Subcutaneous abdominal adipose tissue (tissue), 5 donors: Measurements from ENCODE around the gene EPS8.
A peak's percentile ranks its signal among the peaks of the same experiment; 100 is the strongest.

Source experiments
- H3K27ac ChIP-seq: one replicate; pipeline ENCODE4 v1.7.0; 2013; ENCODE audit warnings: low read depth, mild to moderate bottlenecking, inconsistent platforms, low read length, moderate library complexity
- H3K27me3 ChIP-seq, 5 donors: one replicate each; pipeline ENCODE4 v1.7.0; 2013; ENCODE audit warnings: low read length in 5 of 5, inconsistent platforms in 1 of 5; ENCODE audit not compliant: control insufficient read depth in 5 of 5, insufficient read depth in 4 of 5
- H3K36me3 ChIP-seq, 5 donors: one replicate each; pipeline ENCODE4 v1.7.0; 2013; ENCODE audit warnings: low read length in 5 of 5; ENCODE audit not compliant: control insufficient read depth in 5 of 5, insufficient read depth in 5 of 5
- H3K4me1 ChIP-seq, 5 donors: one replicate each; pipeline ENCODE4 v1.7.0; 2013; ENCODE audit warnings: low read length in 5 of 5, mild to moderate bottlenecking in 3 of 5, moderate library complexity in 1 of 5; ENCODE audit not compliant: control insufficient read depth in 5 of 5, insufficient read depth in 5 of 5
- H3K4me3 ChIP-seq, 5 donors: one replicate each; pipeline ENCODE4 v1.7.0; 2013; ENCODE audit warnings: low read length in 5 of 5, low read depth in 1 of 5
- H3K9ac ChIP-seq, 5 donors: one replicate each; pipeline ENCODE4 v1.7.0; 2013; ENCODE audit warnings: low read length in 5 of 5, mild to moderate bottlenecking in 4 of 5, moderate library complexity in 3 of 5
- H3K9me3 ChIP-seq, 5 donors: one replicate each; pipeline ENCODE4 v1.7.0; 2013; ENCODE audit warnings: low read length in 5 of 5; ENCODE audit not compliant: control insufficient read depth in 5 of 5
- donor health status: healthy.
- donor health status: healthy.
- donor health status: healthy.
- donor health status: healthy.
- donor health status: healthy.

Gene EPS8

DNA sequence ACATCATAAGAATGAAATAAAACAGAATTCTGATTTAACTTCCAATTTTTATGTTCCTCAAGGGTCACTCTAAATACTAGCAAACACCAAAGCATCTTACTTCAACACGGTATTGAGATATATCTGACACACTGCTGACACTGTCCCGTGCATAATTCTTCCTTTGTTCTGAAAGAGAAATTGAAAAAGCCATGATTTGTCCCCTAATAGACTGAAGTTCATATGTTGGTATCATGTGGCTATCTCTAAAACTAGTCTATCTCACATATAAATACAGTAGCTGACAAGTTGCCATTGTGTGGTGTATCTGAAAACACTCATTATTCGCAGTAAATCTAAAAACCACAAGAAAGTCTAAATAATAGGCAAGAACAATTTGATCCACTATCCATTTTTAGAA is 118.4 kb downstream of the EPS8 start:
- Histone ChIP-seq H3K27ac (no peak overlapping the region), H3K4me1 (peaks cover 0 to 38% (median 12%) of the 10 kb centered on the region in 5 donors), H3K9ac (no peak overlapping the region), H3K9me3 (no peaks in the 10 kb centered on the region), H3K27me3 (no peaks in the 10 kb centered on the region), H3K4me3 (no peak overlapping the region), H3K36me3 (peaks cover under 1 to 11% (median 8%) of the 10 kb centered on the region in 5 donors)

- Histone ChIP-seq H3K4me1 (peaks cover 0 to 38% (median 12%) of the 10 kb centered on the region in 5 donors), H3K4me3 (no peak overlapping the region), H3K27ac (peak overlapping the region; percentile 28)
Measured at GRCh38 chr12:15669256-15669948, 119.8 kb downstream of the EPS8 start.

GRCh38 chr12:15664491-15664890 is 124.7 kb downstream of the EPS8 start:
- Histone ChIP-seq H3K9me3 (no peaks in the 10 kb centered on the region), H3K27ac (no peak overlapping the region)

More at GRCh38 chr12:15669256-15669948, 119.8 kb downstream of the EPS8 start:
- Histone ChIP-seq H3K27me3 (no peaks in the 10 kb centered on the region), H3K36me3 (peaks cover 5 to 18% (median 14%) of the 10 kb centered on the region in 5 donors), H3K9ac (no peak overlapping the region), H3K9me3 (no peaks in the 10 kb centered on the region)

DNA sequence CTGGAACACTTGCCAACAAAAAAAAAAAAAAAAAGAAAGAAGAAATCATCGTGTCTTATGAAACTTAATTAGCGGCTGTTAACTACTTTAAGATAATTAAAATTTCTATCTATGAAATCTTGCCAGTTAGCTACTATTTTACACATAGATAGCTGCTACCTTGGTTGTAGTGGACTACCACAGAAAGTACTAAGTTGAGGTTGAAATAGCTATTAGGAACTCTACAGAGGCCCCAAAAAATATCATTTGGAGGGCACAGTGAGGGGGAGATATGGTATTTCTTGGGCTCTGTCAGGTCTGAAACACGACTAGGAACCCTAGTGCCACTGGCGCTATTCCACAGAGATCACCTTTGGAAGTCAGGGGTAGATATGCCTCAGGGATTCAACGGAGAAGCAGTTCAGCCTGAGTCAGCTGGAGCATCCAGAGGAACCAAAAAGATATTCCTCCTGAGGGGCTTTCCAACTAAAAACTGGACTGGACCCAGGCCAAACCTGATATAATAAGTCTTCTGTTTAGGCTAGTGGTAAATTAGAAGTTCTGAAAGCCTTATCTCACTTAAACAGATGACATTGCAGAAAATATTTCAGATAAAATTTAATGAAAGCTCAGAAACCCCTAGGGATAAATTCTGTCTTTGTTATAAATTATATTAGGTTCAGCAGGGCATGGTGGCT is 126.1 kb downstream of the EPS8 start:
- H3K36me3 ChIP-seq, result peaks cover 12 to 33% (median 30%) of the 10 kb centered on the region in 5 donors
- H3K9me3 ChIP-seq, result no peaks in the 10 kb centered on the region
- no peak overlapping the region for H3K4me3 ChIP-seq
- H3K27me3 ChIP-seq, result no peaks in the 10 kb centered on the region
- H3K4me1 ChIP-seq, result no peaks in the 10 kb centered on the region
- H3K9ac ChIP-seq, result no peak overlapping the region
- no peak overlapping the region for H3K27ac ChIP-seq

More at GRCh38 chr12:15664491-15664890, 124.7 kb downstream of the EPS8 start:
- Histone ChIP-seq H3K4me3 (no peak overlapping the region), H3K36me3 (peaks cover 5 to 26% (median 23%) of the 10 kb centered on the region in 5 donors), H3K4me1 (peaks cover 0 to 4% (median 0%) of the 10 kb centered on the region in 5 donors), H3K27me3 (no peaks in the 10 kb centered on the region), H3K9ac (no peak overlapping the region)

- Histone ChIP-seq H3K4me1 (no peaks in the 10 kb centered on the region), H3K36me3 (peaks cover 19 to 40% (median 35%) of the 10 kb centered on the region in 5 donors), H3K9ac (no peak overlapping the region), H3K27ac (no peak overlapping the region), H3K9me3 (no peaks in the 10 kb centered on the region), H3K4me3 (no peak overlapping the region), H3K27me3 (no peaks in the 10 kb centered on the region)
Measured at GRCh38 chr12:15662303-15662980, 126.7 kb downstream of the EPS8 start.

DNA sequence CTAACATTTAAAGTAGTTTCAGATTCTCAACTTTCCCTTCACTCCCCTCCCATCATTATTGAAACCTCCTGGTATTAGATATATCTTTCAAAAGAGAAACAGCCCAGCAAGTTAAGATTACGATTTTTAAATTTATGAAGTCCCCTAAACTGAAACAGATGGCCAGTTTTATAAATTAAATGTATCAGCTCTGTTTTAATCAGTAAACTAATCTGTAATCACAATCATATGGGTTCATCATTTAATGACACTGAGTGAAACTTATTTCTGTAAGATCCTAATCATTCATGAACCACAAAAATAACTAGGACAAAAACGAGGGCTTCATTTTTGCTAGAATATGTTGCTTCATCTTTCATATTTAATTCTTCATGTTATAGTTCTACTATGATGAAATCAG is 137.8 kb downstream of the EPS8 start:
- Histone ChIP-seq H3K27me3 (no peaks in the 10 kb centered on the region), H3K27ac (no peak overlapping the region), H3K36me3 (peaks cover 32 to 44% (median 36%) of the 10 kb centered on the region in 5 donors), H3K4me3 (no peak overlapping the region), H3K9ac (no peak overlapping the region), H3K4me1 (peaks cover 0 to 17% (median 11%) of the 10 kb centered on the region in 5 donors), H3K9me3 (no peaks in the 10 kb centered on the region)

DNA sequence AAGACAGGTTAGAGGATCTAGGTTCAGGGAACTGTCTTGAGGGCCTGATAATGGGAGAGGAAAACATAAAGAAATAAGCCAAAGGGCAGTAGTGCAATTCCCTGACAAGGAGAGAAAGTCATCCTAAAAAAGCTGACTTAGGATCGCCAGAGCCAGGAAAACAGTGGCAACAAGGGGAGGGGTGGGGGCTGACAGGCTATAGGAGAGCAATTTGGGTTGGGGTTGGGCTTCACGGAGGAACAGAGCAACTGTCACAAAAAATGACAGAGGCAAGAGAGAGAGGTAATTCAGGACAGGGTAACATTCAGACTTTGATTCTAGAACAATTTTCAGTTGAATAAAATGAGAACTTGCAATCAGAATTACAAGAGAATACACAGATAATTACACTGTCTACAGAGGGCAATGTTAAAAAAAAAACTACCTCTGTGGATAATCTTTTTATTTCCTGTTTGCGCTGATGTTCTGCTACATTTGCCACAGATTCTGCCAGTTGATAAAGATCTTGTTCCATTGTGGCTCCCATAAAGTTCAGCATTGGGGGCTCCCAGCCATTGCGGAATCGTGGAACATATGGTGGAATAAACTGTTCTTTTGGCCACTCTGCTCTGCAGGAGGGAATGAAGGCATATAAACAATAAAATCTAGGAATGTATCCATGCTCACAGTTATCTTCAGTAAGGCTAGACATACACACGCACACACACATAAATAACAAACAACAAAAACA is 138.6 kb downstream of the EPS8 start:
- Histone ChIP-seq H3K9me3 (no peaks in the 10 kb centered on the region), H3K27me3 (no peaks in the 10 kb centered on the region), H3K4me3 (peak overlapping the region in 1 of 5 donors; percentile 29), H3K9ac (peak overlapping the region in 2 of 5 donors; percentile 28 to 57), H3K36me3 (peaks cover 30 to 42% (median 33%) of the 10 kb centered on the region in 5 donors), H3K4me1 (peaks cover 0 to 17% (median 11%) of the 10 kb centered on the region in 5 donors), H3K27ac (peak overlapping the region; percentile 88)

GRCh38 chr12:15649347-15649746 is 139.8 kb downstream of the EPS8 start:
- Histone ChIP-seq H3K27me3 (no peaks in the 10 kb centered on the region), H3K9me3 (no peaks in the 10 kb centered on the region), H3K4me3 (no peak overlapping the region), H3K9ac (no peak overlapping the region), H3K4me1 (peaks cover 0 to 17% (median 11%) of the 10 kb centered on the region in 5 donors), H3K27ac (peak overlapping the region; percentile 88), H3K36me3 (peaks cover 23 to 33% (median 28%) of the 10 kb centered on the region in 5 donors)

DNA sequence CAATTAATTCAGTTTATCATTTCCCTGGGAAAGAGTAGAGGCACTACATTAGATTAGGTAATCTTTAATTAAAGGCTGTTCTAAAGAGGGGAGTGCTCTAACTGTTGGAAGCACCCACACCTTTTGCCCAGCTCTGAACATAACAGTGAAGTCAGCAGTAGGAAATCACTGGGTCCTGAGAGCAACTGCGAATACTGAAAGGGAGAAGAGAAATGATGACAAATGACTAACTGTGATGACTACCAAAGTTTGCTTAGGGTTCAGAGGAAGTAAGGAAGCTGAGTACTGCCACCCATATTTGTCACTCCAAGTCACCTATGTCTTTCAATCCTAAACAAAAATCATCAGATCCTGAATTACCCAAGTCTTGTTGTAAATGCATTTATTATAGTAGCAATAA is 140.6 kb downstream of the EPS8 start:
- H3K27me3 ChIP-seq, result no peaks in the 10 kb centered on the region
- H3K4me3 ChIP-seq, result no peak overlapping the region
- peak overlapping the region; percentile 88 for H3K27ac ChIP-seq
- H3K9me3 ChIP-seq, result no peaks in the 10 kb centered on the region
- H3K4me1 ChIP-seq, result peaks cover 0 to 17% (median 11%) of the 10 kb centered on the region in 5 donors
- H3K36me3 ChIP-seq, result peaks cover 16 to 29% (median 29%) of the 10 kb centered on the region in 5 donors
- H3K9ac ChIP-seq, result no peak overlapping the region
